Measurements from ENCODE around the gene SERPINA9.
"Not testable (repeated sequence)": the region's sequence is repeated elsewhere in the genome, so short reads cannot be mapped to it uniquely, and the experiment has no call there.

SERPINA9 gene

DNA sequence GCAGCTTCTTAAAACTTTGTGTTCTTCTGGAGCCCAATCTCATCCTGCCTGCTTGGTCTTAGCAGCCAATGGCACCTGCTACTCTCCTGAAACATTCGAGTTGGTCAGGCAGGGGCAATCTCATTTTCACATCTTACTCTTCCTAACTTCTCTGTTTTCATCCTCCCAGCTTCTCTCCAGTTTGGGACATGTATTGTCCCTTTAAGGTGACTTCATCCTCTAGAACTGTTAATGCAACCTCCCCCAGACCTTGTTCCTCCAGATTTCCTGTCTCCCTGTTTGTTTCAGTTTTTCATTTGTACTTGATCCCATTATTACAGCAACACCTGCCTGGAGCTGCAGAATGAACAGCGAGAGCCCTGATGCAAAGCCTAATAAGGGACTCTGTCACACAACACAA, 54.7 kb downstream of the SERPINA9 start:
- DNase-seq: no peak

DNA sequence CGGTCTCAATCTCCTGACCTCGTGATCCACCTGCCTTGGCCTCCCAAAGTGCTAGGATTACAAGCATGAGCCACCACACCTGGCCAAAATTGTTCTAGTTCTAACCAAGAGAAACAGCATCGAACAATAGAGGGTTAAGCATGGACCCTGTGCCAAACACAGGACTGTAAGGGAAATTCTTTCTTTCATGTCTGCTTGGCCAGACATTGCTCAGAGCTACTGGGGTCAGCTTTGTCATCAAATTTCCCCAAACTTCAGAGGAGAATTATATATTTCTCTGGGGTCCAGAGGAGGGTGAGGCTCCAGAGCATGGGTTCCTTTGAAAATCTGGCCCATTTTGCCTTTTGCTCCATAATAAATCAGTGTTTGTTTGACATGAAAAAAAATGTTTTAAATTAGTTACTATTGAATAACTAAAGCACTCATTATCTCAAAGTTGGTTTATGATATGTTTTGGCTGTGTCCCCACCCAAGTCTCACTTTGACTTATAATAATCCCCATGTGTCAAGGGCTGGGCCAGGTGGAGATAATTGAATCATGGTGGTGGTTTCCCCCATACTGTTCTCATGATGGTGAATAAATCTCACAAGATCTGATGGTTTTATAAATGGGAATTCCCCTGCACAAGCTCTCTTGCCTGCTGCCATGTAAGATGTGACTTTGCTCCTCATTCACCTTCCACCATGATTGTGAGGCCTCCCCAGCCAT, 58.3 kb downstream of the SERPINA9 start:
- DNase-seq: not testable (repeated sequence)
